H54 (cell line): ENCODE results near the gene F2RL2.

Experiments used
- DNase-seq: peaks from one replicate; pipeline ENCODE4 v3.0.0; 2011; ENCODE audit warnings: low spot score, mixed read lengths; ENCODE audit not compliant: insufficient read length
- FAIRE-seq: peaks from 3 replicates; lab custom pipeline; 2011; peaks lifted over from hg19 to GRCh38; lab: Jason Lieb, UNC
- POLR2A ChIP-seq: IDR thresholded peaks from 2 replicates; pipeline ENCODE4 v1.6.1; 2011; ENCODE audit warnings: low read depth, mild to moderate bottlenecking, low read length

F2RL2 gene

DNA sequence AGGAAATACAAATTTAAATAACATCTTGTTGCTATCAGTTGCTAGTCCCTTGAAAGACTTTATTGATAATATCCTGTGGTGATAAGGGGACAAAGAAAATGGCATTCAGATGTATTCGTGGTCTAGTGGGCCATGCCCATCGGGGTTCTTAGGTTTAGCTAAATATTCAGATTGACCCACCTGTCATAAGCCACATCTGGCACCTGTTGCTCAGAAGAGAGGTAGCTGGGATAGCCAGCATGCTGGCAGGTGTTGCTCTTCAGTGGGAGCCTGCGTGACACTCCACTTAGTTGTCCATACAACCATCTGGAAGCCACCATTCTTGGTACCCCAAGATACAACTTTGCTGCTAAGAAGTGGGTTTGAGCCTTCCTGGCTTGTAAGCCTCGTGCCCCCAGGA lies 36.7 kb downstream of the F2RL2 start:
- DNase-seq (no peak), FAIRE-seq (no peak)
- no peak for TF ChIP-seq POLR2A

DNA sequence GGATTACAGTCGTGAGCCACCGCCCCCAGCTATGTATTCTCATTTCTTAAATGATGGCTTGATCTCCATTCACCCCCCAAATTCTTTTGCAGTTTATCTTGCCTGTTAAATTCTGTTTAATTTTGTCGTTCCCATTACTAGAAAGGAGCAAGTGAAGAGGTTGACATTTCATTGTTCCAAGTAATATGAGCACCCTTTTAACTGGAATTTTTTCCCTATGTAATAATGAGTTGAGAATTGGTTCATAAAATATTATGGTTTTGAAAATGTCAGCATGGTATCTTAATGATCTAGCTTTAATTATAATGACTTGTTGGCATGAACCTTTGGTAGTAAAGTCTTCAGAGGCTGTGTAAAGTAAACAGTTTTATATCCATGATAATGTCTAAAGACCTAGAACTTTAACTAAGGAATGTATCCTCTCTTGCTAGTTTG lies 37.4 kb downstream of the F2RL2 start:
- FAIRE-seq (no peak), DNase-seq (no peak)
- no peak for TF ChIP-seq POLR2A

DNA sequence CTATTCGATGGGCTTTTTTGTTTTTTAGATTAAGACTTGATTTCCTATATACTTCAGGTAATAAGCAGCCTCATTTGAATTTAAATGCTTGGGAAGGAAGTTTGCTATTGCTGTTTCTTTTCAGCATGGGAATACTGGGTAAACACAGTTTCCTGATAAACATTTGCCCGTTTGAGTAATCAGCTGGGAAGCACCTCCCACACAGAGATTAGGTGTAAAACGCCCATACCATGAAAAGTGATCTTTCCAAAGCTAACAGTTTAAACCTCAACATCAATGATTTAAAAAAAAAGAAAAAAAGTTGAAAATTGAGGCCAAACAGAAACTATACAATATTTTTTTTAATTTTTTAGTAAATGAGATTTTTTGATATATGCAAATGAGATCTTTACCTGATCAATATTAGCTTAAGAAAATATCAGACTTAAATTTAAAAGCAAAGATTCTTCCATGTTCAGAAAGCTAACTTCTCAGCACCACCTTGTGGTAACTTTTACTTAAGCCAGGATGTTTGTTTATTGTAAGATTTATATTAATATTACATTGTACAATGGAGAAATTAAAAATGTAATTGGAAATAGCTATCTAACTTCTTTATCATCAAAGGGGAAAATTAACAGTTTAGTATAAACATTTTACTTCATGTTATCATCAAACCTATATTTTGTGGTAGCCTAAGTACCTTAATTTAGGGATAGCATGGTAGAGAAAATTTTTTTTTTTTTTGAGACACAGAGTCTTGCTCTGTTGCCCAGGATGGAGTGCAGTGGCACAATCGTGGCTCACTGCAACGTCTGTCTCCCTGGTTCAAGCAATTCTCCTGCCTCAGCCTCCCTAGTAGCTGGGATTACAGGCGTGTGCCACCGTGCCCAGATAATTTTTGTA lies 39.8 kb downstream of the F2RL2 start:
- no peak for FAIRE-seq
- DNase-seq, result no peak
- no peak for TF ChIP-seq POLR2A

DNA sequence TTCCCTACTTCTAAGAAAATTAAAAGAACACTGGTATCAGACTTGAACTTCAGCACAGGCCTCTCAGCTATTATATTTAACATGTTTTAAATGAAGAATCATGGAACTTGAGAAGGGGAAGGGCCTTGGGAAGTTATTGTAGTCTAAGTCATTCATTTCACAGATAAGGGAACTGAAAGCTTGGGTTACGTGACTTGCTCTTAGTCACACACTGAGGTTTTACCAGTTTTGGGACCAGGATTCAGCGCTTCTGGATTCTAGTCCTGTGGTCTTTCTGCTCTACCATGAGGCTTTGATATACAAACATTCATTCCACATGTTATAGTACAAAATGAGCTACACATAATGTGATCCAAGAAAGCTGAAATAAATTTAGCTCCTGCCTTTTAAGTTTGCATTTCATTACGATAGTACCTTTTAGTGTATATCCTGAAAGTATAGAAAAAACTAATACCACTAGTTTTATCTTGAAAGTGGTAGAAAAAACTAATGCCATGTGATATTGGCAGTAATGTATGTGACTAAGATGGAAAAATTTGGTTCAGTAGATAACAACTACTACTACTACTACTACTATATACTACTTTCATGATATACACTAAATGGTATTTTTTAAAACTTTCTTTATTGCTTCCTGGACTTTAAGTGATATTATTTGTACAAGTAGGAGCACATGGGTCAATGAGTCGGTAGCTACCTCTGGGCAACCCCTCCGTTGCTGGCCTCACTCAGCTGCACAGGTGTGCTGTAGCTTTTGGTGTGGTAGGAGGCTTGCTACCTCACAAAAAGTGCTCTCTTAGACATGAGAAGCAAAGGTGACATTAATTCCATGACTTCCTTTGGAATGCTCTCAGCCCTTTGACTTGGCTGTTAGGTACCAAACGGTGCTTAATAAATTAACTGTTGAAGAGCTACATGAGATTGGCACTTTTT lies 40.7 kb downstream of the F2RL2 start:
- DNase-seq (no peak), FAIRE-seq (no peak)
- no peak for TF ChIP-seq POLR2A

DNA sequence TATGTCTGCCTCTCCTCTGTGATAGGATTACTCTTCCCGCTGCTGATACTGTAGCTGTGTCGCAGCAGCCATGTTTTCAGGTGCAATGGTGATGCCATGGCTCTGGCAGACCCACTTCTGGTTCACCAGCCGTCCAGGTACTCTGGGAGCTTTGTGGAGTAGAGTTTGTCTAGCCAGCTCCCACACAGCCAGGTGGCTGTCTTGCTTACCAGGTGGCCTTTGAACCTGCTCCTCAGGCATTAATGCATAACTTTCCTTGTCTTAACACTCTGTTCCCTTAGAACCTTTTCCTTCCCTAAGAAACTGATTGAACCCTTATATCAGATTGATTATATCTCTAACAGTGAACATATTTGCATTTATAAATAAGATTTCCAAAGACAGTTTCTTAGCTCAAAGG lies 42.2 kb downstream of the F2RL2 start:
- no peak for DNase-seq
- TF ChIP-seq POLR2A, result no peak
- no peak for FAIRE-seq

DNA sequence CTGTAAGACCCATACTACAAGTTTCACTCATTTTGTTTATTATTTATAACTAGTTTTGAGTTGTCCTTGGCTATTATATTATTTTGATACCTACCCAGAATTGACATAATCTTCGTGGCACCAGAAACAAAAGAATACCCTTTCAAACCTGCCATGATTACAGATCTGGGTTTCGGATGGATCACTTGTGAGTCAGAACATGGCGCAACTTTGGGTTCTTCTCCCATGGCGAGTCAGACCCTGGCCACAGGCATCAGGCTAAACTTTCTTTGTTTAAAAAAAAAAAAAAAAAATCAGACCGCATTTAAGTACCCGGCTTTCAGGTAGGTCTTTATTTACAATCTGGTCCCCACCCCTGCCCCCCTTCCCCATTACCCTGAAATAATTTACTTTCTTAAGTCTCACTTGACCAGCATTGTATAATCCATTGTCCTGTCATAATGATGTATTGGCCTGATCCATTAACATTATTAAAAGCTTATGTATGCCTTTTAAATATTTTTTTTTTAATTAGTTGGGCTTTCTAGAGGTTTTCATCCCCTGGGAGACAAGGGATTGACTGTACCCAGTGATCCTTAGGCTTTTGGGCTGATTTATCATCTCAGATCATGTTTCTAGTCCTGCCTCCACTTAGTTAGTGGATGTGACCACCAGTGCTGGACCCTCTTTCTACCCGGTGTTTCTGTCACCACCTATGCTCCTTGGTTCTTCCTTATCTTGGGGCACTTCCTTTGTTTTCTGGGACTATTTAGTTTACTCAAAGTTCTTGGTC lies 43.9 kb downstream of the F2RL2 start:
- no peak for TF ChIP-seq POLR2A
- DNase-seq (no peak), FAIRE-seq (no peak)

GRCh38 chr5:76576996-76577395 lies 46.2 kb downstream of the F2RL2 start:
- TF ChIP-seq POLR2A, result no peak
- FAIRE-seq, result no peak

GRCh38 chr5:76576450-76576849 lies 46.8 kb downstream of the F2RL2 start:
- TF ChIP-seq POLR2A, result no peak
- FAIRE-seq, result no peak
- no peak for DNase-seq

More at GRCh38 chr5:76576996-76577395, 46.2 kb downstream of the F2RL2 start:
- no peak for DNase-seq

DNA sequence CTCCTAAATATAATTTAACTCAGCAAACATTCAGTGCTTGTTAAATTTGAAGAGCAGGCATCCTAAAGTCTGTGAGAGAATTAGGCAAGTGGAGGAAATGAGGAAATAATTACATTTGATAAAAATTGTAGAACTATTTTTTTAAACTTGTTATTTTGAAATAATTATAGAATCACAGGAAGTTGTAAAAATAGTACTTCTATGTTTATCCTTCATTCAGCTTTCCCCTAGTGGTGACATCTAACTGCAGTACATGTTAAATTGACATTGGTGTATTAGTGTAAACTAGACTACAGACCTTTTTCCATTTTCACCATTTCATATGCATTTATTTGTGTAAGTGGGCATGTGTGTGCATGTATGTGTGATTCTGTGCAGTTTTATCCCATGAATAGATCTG lies 51.6 kb downstream of the F2RL2 start:
- FAIRE-seq, result no peak
- no peak for DNase-seq
- TF ChIP-seq POLR2A, result no peak

GRCh38 chr5:76570153-76570552 lies 53.0 kb downstream of the F2RL2 start:
- DNase-seq (no peak), FAIRE-seq (no peak)
- no peak for TF ChIP-seq POLR2A
